ENCODE data around the gene UBQLNL. TPM values are rescaled to one million over a fixed set of nuclear protein-coding genes. Genes with fewer than 3 reads are reported as not detected.

The UBQLNL gene
- total and polyA plus RNA-seq, 2 of the 13 experiments (the other 11 are each of a cell fraction or from before 2014, with no cell fraction given) = 0.08 TPM; not detected in 1

DNA sequence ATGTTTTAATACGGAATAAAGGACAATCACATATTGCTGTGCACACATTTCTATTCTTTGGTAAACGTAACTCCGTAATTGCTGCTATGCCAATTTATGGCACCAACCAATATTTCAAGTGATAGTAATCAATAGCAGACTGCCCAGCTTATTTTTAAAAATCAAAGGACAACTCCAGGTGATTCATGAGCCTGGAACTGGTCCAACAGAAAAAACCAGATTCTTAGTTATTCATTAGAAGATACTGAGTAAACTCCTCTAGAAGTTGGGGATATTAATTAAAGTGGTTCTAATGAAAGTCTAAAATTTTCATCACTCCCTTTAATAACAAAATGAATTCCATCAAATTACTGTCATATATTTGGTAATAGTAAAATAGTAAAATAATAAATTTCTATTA lies 41.3 kb upstream of the UBQLNL start:
- H2AFZ ChIP-seq (ENCODE audit: low read length) = no peak overlapping the region
- in situ Hi-C loops (cut with HindIII; ENCODE audit: extremely low pct_ligation_motif_present, low pct_unique_long_range_greater_than_20kb) (no loop called here), intact Hi-C loops (cut with micrococcal nuclease; ENCODE audit: unreplicated experiment) (no loop called here)
- no peaks in the 10 kb centered on the region for H3K36me3 ChIP-seq (replicated peaks in 1 of 2; ENCODE audit: control insufficient read depth in 1 of 2, insufficient read depth in 2 of 2, low read length in 2 of 2)
- ChIA-PET CTCF (ENCODE audit: low intra/inter-chr PET ratio, low total read pairs) (no interaction called here), POLR2A (no interaction called here)
- H4K20me1 ChIP-seq (ENCODE audit: insufficient read depth, low read length) = no peaks in the 10 kb centered on the region
- no peak for ATAC-seq
- WGBS (ENCODE audit: low lambda C conversion rate) = 19% methylated on average over 3 of the region's 3 CpGs
- no peak for DNase-seq (ENCODE audit: low spot score)
- no TSS peak for BruUV-seq (replicated peaks)
- H3K4me2 ChIP-seq (ENCODE audit: low read depth, low read length) = no peak overlapping the region
- H3K27me3 ChIP-seq (ENCODE audit: control insufficient read depth in 1 of 2, insufficient read depth in 2 of 2, low read length in 2 of 2) = no peaks in the 10 kb centered on the region
- FAIRE-seq = no peak
- H3K27ac ChIP-seq (ENCODE audit: extremely low read length, insufficient read depth, low read length) = no peak overlapping the region
- no peaks in the 10 kb centered on the region for H3K4me1 ChIP-seq (ENCODE audit: insufficient read depth, low read length)
- no peaks in the 10 kb centered on the region for H3K79me2 ChIP-seq (ENCODE audit: insufficient read depth, low read length)
- H3K9ac ChIP-seq (ENCODE audit: insufficient read depth, low read depth, low read length) = no peak overlapping the region
- no peaks in the 10 kb centered on the region for H3K9me3 ChIP-seq (ENCODE audit: low read length)
- H3K4me3 ChIP-seq (replicated peaks in 1 of 3; ENCODE audit: insufficient read depth in 1 of 3, low read depth in 2 of 3, low read length in 3 of 3) = no peak overlapping the region
- TF ChIP-seq KLF9 (CRISPR knock-in tag; IDR thresholded peaks at IDR 0.05; ENCODE audit: low read depth) = no peak
- no peak for TF ChIP-seq TBP (CRISPR knock-in tag; IDR thresholded peaks at IDR 0.05)
- TF ChIP-seq, protein P1, sequence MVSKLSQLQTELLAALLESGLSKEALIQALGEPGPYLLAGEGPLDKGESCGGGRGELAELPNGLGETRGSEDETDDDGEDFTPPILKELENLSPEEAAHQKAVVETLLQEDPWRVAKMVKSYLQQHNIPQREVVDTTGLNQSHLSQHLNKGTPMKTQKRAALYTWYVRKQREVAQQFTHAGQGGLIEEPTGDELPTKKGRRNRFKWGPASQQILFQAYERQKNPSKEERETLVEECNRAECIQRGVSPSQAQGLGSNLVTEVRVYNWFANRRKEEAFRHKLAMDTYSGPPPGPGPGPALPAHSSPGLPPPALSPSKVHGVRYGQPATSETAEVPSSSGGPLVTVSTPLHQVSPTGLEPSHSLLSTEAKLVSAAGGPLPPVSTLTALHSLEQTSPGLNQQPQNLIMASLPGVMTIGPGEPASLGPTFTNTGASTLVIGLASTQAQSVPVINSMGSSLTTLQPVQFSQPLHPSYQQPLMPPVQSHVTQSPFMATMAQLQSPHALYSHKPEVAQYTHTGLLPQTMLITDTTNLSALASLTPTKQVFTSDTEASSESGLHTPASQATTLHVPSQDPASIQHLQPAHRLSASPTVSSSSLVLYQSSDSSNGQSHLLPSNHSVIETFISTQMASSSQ (IDR thresholded peaks at IDR 0.05; ENCODE audit: low read depth) = no peak
- TF ChIP-seq, protein P1 (CRISPR knock-in tag; IDR thresholded peaks at IDR 0.05; ENCODE audit: borderline replicate concordance) = no peak
- no peak for TF ChIP-seq ZNF292 (CRISPR knock-in tag; IDR thresholded peaks at IDR 0.05; ENCODE audit: borderline replicate concordance, low read depth)
- TF ChIP-seq, protein P2, sequence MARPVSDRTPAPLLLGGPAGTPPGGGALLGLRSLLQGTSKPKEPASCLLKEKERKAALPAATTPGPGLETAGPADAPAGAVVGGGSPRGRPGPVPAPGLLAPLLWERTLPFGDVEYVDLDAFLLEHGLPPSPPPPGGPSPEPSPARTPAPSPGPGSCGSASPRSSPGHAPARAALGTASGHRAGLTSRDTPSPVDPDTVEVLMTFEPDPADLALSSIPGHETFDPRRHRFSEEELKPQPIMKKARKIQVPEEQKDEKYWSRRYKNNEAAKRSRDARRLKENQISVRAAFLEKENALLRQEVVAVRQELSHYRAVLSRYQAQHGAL (CRISPR knock-in tag; IDR thresholded peaks at IDR 0.05; ENCODE audit: not compliant biosample characterization) = no peak
- TF ChIP-seq, protein P3, sequence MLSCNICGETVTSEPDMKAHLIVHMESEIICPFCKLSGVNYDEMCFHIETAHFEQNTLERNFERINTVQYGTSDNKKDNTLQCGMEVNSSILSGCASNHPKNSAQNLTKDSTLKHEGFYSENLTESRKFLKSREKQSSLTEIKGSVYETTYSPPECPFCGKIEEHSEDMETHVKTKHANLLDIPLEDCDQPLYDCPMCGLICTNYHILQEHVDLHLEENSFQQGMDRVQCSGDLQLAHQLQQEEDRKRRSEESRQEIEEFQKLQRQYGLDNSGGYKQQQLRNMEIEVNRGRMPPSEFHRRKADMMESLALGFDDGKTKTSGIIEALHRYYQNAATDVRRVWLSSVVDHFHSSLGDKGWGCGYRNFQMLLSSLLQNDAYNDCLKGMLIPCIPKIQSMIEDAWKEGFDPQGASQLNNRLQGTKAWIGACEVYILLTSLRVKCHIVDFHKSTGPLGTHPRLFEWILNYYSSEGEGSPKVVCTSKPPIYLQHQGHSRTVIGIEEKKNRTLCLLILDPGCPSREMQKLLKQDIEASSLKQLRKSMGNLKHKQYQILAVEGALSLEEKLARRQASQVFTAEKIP (CRISPR knock-in tag; IDR thresholded peaks at IDR 0.05; ENCODE audit: borderline replicate concordance) = no peak
- TF ChIP-seq NCOA5 (CRISPR knock-in tag; IDR thresholded peaks at IDR 0.05) = no peak
- no peak for TF ChIP-seq SKI (IDR thresholded peaks at IDR 0.05; ENCODE audit: partially characterized antibody)
- TF ChIP-seq ZNF12 (CRISPR knock-in tag; IDR thresholded peaks at IDR 0.05) = no peak
- no peak for TF ChIP-seq NFIB (CRISPR knock-in tag; IDR thresholded peaks at IDR 0.05; ENCODE audit: borderline replicate concordance)
- no peak for TF ChIP-seq ZNF558 (CRISPR knock-in tag; IDR thresholded peaks at IDR 0.05; ENCODE audit: borderline replicate concordance)
- TF ChIP-seq, protein P4, sequence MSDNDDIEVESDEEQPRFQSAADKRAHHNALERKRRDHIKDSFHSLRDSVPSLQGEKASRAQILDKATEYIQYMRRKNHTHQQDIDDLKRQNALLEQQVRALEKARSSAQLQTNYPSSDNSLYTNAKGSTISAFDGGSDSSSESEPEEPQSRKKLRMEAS (IDR thresholded peaks at IDR 0.05) = no peak
- TF ChIP-seq RARA (CRISPR knock-in tag; IDR thresholded peaks at IDR 0.05) = no peak
- TF ChIP-seq, protein P5, sequence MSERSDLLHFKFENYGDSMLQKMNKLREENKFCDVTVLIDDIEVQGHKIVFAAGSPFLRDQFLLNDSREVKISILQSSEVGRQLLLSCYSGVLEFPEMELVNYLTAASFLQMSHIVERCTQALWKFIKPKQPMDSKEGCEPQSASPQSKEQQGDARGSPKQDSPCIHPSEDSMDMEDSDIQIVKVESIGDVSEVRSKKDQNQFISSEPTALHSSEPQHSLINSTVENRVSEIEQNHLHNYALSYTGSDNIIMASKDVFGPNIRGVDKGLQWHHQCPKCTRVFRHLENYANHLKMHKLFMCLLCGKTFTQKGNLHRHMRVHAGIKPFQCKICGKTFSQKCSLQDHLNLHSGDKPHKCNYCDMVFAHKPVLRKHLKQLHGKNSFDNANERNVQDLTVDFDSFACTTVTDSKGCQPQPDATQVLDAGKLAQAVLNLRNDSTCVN (CRISPR knock-in tag; IDR thresholded peaks at IDR 0.05; ENCODE audit: borderline replicate concordance) = no peak
- no peak for TF ChIP-seq HDAC2 (CRISPR knock-in tag; IDR thresholded peaks at IDR 0.05)
- TF ChIP-seq POLR2AphosphoS2 (IDR thresholded peaks at IDR 0.05; ENCODE audit: low read depth, low read length) = no peak
- TF ChIP-seq HDAC1 (CRISPR knock-in tag; IDR thresholded peaks at IDR 0.05) = no peak
- no peak for TF ChIP-seq U2AF2 (IDR thresholded peaks at IDR 0.05; ENCODE audit: low read depth, low read length)
